CD1c-positive myeloid dendritic cell (primary cell): ENCODE data around the gene LGALS3.

Experiments
- DNase-seq: peaks from one replicate; pipeline ENCODE4 v3.0.0-alpha.2; 2016; ENCODE audit errors: extremely low spot score

LGALS3 gene

DNA sequence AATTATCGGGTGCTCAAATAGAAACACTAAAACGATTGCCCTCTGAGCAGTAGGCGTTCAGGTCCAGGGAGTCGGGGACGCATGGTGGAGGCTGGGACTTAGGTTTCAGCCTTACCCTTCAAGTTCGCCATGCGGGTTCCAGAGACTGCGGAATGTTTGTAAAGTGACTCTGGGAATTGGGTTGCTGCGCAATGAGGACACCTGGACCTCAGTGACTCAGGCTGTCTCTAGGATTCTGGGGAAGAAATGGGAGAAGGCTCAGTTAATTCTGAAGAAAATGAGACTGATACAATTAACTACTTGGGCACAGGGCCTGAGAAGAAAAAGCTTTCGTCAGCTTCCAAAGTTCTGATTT is 1.1 kb downstream of the LGALS3 start:
- DNase-seq = no peak

DNA sequence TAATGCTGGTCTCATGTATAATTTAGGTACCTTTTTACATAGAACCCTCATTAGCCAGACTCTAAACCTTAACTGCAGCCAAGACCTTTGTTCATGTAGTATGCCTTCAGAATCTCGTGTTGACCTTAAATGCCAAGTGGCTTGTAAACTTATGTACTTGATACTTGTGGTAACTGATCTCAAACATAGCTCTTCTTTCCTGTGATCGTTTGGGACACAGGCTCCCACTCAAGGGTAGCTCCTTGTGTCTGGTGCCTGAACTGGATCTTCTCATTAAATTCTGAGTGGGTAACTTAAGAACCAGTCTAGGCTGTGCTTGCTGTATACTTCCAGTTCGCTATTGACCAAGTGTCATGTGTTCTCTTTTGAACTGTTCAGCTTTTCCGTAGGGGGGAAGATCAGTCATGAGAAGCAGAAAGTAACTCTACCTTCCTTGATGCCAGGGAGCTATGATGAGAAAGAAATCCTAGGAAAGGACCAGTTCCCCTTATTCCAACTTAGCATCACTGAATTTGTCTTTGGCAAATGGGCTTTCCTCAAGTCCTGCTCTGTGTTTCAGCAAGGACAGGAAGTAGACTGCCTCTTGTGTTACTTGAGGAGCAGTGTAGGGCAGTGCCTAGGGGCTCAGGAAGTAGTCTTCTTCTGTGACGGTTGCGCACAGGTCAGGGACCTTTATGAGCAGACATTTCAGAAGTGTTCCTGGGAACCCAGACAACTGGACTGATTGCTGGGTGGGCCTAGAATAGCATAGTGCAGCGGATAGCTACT is 2.5 kb downstream of the LGALS3 start:
- DNase-seq = peak; percentile 74

DNA sequence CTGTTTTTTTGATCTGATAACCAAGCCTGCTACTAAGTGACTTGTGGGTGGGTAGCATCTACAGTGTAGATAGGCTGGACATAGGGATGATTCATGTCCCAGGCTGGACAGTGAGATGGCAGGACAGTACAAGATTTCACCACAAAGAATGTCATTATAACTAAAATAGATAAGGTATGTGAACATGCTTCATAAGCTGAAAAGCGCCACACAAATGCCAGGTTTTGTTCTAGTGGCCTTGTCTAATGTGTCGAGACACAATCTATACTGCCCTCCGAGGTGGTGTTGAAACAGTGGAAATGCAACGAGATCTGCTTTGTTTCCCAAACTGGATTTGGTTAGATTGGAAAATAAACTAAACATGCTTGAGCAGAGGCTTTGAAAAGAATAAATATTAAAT is 4.4 kb downstream of the LGALS3 start:
- peak; percentile 38 for DNase-seq

DNA sequence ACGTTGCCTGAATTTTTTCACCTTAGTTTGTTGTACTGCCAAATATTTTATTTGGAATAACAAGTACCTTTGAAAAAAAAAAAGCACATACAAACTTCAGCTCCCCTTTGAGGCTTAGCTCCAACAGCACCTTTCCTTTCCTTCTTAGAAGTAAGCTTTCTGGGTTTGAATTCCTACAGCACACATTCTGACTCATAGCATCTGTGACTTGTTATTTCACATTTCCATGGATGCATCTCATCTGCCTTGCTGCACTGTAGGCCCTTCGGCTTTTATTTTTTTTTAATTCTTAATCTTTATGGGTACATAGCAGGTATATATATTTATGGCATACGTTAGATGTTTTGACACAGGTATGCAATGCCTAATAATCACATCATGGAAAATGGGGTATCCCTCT is 7.2 kb downstream of the LGALS3 start:
- DNase-seq = no peak

DNA sequence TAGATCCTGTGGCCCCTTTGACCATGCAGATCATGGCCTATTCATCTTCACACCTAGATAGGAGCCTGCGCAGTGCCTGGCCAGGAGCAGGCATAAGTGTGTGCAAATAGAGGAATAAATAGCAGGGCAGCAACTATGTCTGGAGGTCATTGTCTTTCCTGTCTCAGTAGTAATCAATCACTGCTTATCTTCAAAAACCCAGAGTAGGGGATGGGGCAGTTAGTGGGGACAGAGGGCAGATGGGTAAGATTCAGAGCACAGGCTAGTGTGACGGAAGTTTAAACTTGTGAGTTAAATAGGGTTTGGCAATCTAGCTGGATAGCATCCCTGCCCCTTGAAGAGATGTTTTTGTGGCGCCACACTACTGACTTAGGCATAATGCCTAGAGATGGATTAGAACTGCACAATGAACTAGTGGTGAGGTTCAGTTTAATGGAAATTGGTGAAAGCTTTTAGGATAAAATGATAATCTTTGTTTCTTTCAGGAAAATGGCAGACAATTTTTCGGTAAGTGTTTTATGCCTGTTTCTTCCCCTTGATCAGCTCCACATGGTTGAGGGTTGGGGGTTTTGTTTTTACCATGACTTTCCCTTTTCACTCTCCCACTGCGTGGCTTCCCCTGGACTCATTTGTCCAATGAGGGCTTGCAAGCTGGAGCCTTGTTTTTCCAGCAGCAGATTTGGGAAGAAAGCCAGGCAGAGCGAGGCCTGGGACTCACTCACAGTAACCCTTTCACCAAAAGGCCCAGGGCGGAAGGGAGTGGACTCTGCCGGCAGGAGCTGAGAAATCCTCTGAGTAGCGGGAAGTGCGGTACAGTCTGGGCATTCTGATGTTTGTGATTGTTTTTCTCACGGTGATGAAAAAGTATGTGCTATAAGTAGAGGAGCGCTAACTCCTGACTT is 8.1 kb downstream of the LGALS3 start:
- DNase-seq = no peak

DNA sequence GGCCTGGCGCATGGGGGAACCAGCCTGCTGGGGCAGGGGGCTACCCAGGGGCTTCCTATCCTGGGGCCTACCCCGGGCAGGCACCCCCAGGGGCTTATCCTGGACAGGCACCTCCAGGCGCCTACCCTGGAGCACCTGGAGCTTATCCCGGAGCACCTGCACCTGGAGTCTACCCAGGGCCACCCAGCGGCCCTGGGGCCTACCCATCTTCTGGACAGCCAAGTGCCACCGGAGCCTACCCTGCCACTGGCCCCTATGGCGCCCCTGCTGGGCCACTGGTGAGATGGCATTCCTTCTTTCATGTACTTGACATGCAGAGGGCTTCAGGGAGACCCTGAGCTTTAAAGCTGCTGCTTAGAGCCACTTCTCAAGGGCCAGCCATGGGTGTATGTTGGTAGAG is 9.0 kb downstream of the LGALS3 start:
- DNase-seq = no peak

DNA sequence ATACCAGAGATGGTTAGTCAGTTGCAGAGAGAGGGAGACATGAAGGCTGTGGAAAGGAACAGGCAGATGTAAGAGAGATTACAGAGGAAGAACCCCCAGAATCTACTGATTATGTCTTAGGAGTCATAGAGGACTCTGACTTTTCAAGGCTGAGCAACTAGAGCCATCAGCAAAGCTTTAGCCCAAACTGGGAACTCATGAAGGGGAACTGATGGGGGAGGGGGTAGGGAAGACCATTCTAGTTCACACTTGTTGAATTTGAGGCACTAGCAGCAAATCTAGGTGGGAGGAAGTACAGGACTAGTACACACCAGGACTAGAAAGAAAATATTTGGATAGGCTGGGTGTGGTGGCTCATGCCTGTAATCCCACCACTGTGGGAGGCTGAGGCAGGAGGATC is 10.1 kb downstream of the LGALS3 start:
- DNase-seq = peak; percentile 49

DNA sequence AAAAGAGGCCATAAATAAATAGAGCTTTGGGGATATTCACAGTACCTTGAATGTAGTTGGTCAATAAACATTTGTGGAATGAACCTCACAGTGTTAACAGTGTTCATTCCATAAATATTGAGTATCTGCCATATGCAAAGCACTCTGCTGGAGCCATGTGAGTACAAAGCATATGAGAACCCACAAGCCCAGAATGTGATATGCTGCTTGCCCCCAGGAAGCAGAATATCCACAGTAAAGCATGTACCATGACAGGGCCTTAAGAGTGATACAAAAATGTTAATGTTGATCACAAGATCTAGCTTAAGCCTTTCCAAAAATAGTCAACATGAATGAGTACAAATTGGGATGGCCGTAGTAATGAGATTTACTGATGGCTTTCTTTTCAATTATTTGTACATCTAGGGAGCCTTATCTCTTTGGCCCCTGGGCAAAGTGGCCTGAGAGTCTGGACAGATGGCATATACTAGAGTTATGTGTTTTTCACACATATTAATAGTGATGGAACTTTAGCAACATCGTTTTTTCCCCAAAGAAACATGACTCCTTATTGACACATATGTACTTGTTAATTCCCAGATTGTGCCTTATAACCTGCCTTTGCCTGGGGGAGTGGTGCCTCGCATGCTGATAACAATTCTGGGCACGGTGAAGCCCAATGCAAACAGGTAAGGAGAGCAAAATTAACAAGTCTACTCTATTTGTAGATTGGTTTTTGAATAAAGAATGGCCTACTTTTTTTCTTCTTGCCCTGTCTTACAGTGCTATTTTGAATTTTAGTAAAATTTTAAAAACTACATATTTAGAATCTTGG is 10.9 kb downstream of the LGALS3 start:
- no peak for DNase-seq

DNA sequence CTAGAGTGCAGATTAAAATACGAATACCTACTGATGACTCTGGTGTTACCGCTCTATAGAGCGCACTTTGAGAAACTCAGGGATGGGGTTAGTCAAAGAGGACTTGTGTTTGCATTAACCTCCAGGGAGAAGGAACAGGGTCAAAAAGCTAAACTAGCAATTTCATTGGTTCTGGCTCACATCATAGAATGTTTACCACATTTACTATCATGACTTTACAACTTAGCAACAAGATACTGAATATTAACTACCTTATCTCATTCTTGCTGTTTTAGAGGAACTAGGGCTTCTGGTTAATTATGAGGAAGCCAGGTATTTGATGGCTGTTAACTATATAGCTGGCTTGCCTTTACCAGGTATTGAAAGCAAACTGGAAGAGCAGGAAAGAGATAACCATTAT is 12.8 kb downstream of the LGALS3 start:
- no peak for DNase-seq

DNA sequence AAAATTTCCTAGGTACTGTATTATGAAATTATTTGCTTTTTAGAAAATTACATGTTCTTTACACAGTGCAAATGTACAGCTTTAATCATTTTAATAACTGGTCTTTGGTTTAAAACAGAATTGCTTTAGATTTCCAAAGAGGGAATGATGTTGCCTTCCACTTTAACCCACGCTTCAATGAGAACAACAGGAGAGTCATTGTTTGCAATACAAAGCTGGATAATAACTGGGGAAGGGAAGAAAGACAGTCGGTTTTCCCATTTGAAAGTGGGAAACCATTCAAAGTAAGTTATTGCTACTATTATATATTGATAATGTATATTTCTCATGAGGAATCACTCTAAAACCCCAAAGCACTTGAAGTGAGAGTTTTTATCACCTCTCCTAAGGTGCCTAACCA is 13.4 kb downstream of the LGALS3 start:
- no peak for DNase-seq

DNA sequence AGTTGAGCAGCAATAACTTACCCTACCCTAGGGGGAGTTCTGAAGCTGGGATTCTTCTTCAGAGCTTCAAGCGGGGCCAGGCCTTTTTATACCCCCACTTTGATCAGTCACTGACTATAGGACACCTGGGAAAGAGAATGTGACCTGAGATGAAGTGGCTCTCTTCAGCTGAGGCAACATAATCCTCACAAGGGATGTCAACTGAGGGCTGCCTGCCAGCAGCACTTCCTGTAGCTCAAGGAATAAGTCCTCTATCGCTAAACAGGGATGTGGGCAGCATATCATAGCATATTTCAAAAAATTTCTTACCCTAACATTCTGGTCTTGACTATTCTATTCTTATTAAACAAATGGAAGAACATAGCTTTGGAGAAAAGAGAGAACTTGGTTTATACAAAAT is 17.4 kb downstream of the LGALS3 start:
- DNase-seq = no peak

DNA sequence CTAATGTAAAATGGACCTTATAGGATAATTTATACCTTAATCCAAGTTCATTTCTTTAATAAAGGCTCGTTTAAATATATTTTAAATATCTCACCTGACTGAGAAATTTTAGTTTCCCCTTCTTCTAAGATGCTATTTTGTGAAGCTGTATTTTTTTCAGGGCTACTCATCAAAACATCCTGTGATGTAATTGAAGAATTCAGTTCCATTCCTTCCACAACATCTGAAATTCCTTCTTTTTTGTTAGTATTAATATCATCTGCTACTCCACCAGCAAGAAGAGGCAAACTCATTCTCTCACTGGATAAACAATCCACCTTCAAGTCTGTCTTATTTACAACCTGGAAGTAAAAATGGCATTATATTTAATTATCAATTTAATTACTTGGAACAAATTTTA is 22.5 kb downstream of the LGALS3 start:
- no peak for DNase-seq

DNA sequence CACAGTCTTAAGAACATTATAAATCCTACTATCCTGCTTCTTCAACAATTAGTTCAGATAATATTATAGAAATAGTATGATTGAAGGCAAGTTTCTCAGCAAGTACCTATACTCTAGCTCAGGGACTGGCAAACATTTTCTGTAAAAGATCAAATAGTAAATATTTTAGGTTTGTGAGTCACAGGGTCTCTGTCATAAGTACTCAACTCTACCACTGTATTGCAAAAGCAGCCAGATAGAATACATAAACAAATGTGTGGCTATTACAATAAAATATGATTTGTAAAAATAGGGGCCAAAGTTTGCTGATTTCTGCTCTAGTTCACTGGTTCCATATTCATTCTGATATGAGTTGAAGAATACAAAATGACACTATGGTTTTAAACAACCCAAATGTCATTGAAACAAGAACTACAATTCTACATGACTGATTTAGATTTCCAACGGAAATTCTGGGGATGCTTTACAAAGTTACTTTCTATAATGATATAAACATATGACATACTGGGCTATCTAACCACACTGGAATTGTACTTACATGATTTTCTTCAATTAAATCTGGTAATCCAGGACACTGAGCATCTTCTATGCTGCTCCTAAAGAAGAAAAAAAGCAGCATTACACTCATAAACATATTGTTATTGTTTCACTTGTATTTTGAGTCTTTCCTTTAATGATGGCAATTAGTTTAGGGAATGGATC is 23.2 kb downstream of the LGALS3 start:
- no peak for DNase-seq

DNA sequence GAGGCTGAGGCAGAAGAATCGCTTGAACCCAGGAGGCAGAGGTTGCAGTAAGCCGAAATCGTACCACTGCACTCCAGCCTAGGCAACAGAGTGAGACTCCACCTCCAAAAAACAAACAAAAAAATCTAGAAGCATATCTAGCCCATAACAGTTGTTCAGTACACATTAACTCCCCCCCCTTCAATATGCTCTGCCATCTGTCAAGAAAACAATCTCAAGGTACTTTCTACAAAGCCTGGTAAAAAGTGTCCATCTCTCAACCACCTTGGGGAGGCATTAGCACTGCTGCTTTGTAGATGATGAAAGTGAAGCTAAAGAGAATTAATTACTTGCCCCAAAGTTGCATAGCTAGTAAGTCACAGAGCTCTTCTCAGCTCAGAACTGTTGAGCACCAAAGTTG is 24.9 kb downstream of the LGALS3 start:
- no peak for DNase-seq

DNA sequence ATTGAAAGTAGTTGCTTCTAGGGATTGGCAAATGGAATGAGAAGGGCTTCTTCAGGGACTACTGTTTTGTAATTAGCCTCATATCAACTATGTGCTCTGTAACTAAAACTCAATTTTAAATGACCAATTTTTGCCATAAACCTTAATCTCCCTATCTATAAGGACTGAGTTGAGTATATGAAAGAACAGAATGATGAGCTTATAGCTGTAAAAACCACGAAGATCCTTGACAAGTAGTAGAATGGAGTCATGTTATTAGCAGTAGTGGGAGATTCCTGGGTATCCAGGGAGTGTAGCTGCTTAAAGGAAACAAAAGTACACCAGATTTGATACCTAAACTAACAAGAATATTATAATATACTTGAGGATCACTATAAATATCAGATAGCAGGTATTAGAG is 28.0 kb downstream of the LGALS3 start:
- no peak for DNase-seq

DNA sequence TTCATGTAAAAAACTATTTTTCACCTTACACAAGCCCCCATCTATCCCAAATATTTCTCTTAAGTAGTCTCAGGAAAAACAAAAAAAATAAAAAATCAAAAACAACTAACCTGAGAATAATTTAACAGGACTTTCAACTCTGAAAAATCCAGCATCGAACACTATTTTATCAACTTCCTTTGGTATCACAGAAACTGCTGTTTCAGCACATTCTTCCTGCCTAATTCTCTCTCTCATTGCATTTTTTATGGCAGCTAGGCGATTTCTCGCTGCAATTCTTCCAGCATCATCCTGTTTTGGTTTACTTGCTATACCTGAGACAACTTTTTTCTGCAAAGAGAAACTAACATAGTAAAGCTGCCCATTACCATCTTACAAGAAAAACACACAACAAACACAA is 29.4 kb downstream of the LGALS3 start:
- DNase-seq = no peak

DNA sequence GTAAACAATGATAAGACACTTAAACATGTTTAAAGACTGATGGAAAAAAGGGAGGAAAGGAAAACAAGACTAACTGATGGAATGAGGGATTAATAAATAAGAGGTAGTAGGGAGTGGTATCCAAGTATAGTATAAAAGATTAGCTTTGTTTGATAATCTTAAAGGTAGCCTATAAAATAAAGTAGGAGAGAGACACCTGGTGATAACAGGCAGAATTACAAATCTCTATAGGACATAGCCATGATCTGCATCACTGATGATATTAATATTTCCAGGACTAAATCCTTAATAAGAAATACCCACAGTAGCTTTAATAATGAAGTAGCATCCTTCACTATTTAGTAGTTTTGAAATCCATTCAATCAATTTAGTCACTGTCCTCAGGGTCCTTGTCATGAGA is 31.9 kb downstream of the LGALS3 start:
- DNase-seq = peak; percentile 56

DNA sequence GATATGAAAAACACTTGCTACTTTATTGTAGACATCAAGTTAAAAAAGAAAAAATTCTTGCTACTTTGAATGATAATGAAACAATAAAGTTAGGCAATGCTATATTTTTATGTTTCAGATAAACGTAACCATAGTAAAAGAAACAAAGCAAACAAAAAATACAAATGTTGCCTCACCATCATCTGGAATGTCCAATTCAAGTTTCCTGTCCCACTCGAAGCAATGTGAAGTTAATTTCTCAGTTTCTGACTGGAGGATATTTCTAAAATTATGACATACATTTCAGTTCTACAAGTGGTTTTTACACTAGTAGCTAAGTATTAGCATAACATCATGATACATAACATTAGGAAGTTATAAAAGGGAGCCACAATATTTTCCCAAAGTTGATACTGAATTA is 41.5 kb downstream of the LGALS3 start:
- DNase-seq = no peak

DNA sequence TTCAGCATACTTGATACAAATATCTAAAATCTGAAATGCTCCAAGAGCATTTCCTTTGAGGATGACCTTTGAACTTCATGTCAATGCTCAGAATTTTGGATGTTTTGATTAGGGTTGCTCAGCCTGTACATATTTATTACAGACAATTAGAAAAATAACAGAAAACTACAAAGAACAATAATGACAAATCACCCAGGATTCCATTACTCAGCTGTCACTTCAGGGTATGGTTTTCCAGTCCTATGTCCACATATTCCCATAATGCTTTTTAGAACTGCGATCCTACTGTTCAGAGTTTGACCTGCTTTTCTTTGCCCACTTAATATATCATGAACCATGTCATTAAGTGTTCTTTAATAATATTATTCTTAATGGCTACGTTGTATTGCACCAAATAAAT is 51.0 kb downstream of the LGALS3 start:
- no peak for DNase-seq

DNA sequence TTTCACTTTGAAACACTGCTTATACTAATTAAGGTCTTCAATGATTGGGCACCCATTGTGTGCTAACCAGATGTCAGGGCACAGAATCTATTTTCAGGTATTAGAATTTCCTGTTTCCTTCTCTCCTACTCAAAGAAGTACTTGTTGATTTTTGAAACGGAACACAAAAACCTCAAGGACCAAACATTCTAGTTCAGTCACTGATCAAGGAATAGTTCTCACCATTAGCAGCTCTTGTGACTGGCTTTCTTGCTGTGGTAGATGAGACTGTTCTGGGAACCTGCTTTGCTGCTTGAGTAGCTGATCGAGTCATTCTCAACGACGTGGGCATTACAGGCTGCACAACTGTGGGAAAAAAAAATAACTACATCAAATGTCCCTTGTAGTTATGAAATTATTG is 51.4 kb downstream of the LGALS3 start:
- no peak for DNase-seq

DNA sequence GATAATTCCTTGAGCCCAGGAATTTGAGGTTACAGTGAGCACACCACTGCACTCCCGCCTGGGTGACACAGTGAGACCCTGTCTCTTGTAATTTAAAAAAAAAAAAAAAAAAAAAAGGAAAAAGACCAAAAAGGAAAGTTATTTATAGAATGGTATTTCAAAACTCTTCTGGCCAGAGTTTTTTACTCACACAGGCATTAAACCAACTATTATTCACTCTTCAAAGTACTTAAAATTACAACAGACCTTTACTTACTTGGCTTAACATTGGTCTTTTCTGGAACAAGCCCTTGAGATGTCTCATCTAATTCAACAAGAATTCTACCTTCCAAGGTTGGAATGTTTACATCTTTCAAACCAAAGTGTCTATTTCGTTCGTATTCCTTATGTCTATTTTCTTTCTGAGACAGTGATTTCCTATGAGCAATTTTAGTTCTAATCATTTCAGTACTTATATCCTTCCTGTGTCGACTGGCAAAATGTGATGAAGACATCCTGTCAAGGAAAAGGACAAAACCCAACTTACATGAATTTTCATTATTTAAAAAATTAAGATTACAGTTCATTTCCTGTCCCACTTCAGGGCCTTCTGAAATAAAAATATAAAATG is 59.7 kb downstream of the LGALS3 start:
- no peak for DNase-seq

DNA sequence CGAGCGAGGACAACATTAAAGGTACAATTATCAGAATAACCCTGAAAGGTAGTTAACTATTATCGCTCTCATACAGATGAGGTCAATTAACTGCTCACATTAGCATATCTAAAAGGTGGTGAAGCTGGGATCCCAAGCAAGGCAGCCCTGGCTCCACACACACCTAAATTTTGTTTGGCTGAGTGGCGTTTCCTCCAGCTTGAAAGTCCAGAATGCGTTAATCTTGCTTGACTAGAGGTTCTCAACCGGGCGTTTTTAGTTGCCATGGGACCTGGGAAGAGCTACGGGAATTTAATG is 61.8 kb downstream of the LGALS3 start:
- no peak for DNase-seq
